Esophagus muscularis mucosa (tissue), 4 donors: Measurements from ENCODE around the gene DDX27. TPM values are rescaled to one million over a fixed set of nuclear protein-coding genes. Genes with fewer than 3 reads are reported as not detected.

Experiments used
- DNase-seq: peaks from one replicate; pipeline ENCODE4 v3.0.0-alpha.2; 2017; ENCODE audit errors: extremely low spot score
- H3K27ac ChIP-seq, 4 donors: fragments of 200-600 bp; sonication (generic); replicated peaks in 1 of 4; 1 replicate in 3 of 4; 2 replicates in 1 of 4; pipeline ENCODE4 v1.5.1; 2016 to 2019; ENCODE audit warnings: mild to moderate bottlenecking in 1 of 4
- H3K27me3 ChIP-seq, 4 donors: fragments of 200-600 bp; sonication (generic); one replicate each; pipeline versions ENCODE4 v1.5.1 to v1.6.0; 2016 to 2019
- H3K36me3 ChIP-seq, 4 donors: fragments of 200-600 bp; sonication (generic); one replicate each; pipeline ENCODE4 v1.5.1; 2016 to 2019
- H3K4me1 ChIP-seq, 4 donors: fragments of 200-600 bp; sonication (generic); one replicate each; pipeline ENCODE4 v1.5.1; 2016 to 2019
- H3K4me3 ChIP-seq, 4 donors: fragments of 200-600 bp; sonication (generic); 1 replicate in 2 of 4; 2 replicates in 2 of 4; pipeline ENCODE4 v1.5.1; 2016 to 2019; ENCODE audit warnings: mild to moderate bottlenecking in 4 of 4, moderate library complexity in 1 of 4
- H3K9me3 ChIP-seq, 4 donors: fragments of 200-600 bp; sonication (generic); 1 replicate in 3 of 4; 2 replicates in 1 of 4; pipeline ENCODE4 v1.5.1; 2016 to 2019
- EP300 ChIP-seq: sonication (generic); formaldehyde crosslinking; IDR thresholded peaks from one replicate; pipeline ENCODE4 v1.6.1; 2017; ENCODE audit warnings: antibody characterized with exemption
- POLR2A ChIP-seq: fragments of 450-650 bp; IDR thresholded peaks from one replicate; pipeline ENCODE4 v1.6.1; 2017; ENCODE audit warnings: antibody characterized with exemption, moderate library complexity, mild to moderate bottlenecking, low read depth
- POLR2AphosphoS5 ChIP-seq, 2 donors: sonication (generic); formaldehyde crosslinking; IDR thresholded peaks; one replicate each; pipeline ENCODE4 v1.6.1; 2017; ENCODE audit warnings: antibody characterized with exemption in 2 of 2
- WGBS: methylation state at CpG from one replicate; pipeline ENCODE4 v1.1.5; 2018; 5-methylcytosine and 5-hydroxymethylcytosine counted together
- intact Hi-C: fragments of 100-400 bp; cut with DNase I; formaldehyde crosslinking; loops from one replicate; pipeline ENCODE4 v1.15.1; 2023
- total RNA-seq, 4 donors: library from RNA; depleted of rRNA; stranded (reverse); fragments of >200 nt; gene quantifications; one replicate each; pipeline versions ENCODE4 v1.1.0 to v1.2.1, GENCODE V29; 2016
- TF ChIP-seq, protein P1 (sequence below), 3 experiments: fragments of 200-600 bp in 2 of 3; fragments of 450-650 bp in 1 of 3; sonication (generic) in 2 of 3; IDR thresholded peaks; one replicate each; pipeline ENCODE4 v1.5.1; 2017 to 2019; ENCODE audit warnings: antibody characterized with exemption in 3 of 3, mild to moderate bottlenecking in 2 of 3, moderate library complexity in 1 of 3

DDX27 gene
- total RNA-seq, 4 donors from 2014 or later, result 25.7 to 35.0 (median 30.2) TPM

DNA sequence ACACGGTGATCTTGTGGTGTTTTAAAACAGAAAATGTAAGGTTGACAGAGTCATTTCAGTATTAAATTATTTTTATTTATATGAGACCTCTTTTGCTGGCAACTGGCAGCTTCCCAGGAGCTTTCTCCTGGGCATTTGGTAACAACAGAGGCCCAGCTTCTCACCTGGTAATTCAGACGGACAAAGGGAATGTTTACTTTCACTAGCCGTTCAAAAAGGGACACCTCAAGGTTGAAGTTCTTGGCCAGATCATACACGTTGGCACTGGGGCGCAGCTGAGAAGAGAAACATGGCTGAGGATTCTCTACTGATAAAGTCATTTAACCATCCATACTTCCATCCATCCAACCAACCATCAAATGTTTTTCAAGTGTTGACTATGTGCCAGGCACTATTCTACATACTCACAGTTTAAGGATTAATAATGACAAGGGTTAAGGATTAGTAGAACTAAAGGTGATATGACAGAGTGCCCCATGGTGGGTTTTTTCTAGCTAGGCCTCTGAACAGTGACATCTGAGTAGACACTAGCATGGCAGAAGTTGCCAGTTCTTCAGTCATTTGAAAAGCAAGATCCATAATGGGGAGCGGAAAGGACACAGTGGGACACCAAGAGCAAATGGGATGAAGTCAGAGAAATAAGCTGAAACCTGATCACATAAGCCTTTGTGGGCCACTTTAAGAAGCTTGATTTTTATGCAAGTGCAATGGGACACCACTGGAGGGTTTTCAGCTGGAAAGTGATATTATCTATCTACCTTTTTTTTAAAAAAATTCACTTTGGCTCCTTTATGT is 33.5 kb downstream of the DDX27 start:
- 84% methylated on average over 6 of the region's 6 CpGs for WGBS
- no peak for DNase-seq
- Histone ChIP-seq H3K4me3 (no peak overlapping the region), H3K9me3 (no peaks in the 10 kb centered on the region), H3K27ac (no peak overlapping the region), H3K36me3 (peaks cover 78 to 100% (median 100%) of the 10 kb centered on the region in 4 donors), H3K4me1 (peaks cover 0 to 9% (median 4%) of the 10 kb centered on the region in 4 donors), H3K27me3 (no peaks in the 10 kb centered on the region)
- intact Hi-C loops, result loop anchor here (10.0 kb wide), 1 partner anchor 282 kb away; no protein-coding TSS in a partner anchor
- TF ChIP-seq POLR2A, result no peak
- no peak for TF ChIP-seq POLR2AphosphoS5 (IDR thresholded peaks at IDR 0.05)
- no peak for TF ChIP-seq EP300
- TF ChIP-seq, protein P1, sequence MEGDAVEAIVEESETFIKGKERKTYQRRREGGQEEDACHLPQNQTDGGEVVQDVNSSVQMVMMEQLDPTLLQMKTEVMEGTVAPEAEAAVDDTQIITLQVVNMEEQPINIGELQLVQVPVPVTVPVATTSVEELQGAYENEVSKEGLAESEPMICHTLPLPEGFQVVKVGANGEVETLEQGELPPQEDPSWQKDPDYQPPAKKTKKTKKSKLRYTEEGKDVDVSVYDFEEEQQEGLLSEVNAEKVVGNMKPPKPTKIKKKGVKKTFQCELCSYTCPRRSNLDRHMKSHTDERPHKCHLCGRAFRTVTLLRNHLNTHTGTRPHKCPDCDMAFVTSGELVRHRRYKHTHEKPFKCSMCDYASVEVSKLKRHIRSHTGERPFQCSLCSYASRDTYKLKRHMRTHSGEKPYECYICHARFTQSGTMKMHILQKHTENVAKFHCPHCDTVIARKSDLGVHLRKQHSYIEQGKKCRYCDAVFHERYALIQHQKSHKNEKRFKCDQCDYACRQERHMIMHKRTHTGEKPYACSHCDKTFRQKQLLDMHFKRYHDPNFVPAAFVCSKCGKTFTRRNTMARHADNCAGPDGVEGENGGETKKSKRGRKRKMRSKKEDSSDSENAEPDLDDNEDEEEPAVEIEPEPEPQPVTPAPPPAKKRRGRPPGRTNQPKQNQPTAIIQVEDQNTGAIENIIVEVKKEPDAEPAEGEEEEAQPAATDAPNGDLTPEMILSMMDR (IDR thresholded peaks at IDR 0.05), result no peak

DNA sequence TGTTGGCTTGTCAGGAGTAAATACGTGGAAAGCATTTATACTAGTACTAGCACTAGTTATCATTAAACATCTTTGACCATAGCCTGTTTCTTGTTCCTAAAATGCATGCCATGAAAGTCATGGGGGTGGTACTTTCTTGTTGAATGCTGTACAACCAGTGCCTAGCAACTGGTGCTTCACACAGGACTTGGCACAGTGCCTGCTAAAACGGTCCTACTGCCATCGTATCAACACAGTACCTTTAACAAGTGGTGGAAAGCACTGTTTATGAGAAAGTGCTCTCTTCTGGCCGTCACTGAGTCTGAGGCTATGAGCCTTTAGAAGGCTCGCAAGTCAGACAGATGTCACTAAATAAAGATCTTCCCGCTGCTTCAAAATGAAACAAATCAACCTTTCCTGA is 37.0 kb downstream of the DDX27 start:
- DNase-seq, result no peak
- no peaks in the 10 kb centered on the region for H3K27me3 ChIP-seq
- WGBS, result 58% methylated on average over 6 of the region's 6 CpGs
- H3K9me3 ChIP-seq, result no peaks in the 10 kb centered on the region
- intact Hi-C loops, result loop anchor here (10.0 kb wide), 1 partner anchor 279 kb away; no protein-coding TSS in a partner anchor
- TF ChIP-seq EP300 (no peak), POLR2AphosphoS5 (IDR thresholded peaks at IDR 0.05) (no peak), POLR2A (no peak)
- TF ChIP-seq, protein P1 (IDR thresholded peaks at IDR 0.05), result no peak
- no peaks in the 10 kb centered on the region for H3K4me1 ChIP-seq
- H3K27ac ChIP-seq, result no peak overlapping the region
- no peak overlapping the region for H3K4me3 ChIP-seq
- H3K36me3 ChIP-seq, result peaks cover 73 to 100% (median 99%) of the 10 kb centered on the region in 4 donors

DNA sequence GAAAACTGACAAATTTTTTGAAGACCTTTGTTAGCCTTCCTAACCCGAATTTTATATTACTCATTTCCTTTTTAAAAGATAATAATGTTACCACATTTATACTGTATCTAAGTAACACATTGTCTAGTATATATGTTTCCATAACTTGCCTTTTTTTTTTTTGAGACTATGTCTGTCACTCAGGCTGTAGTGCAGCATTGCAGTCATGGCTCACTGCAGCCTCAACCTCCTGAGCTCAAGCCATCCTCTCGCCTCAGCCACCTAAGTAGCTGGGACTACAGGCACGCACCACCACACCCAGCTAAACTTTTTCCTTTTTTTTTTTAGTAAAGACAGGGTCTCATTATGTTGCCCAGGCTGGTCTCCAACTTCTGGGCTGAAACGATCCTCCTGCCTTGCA is 40.1 kb downstream of the DDX27 start:
- H3K36me3 ChIP-seq, result peaks cover 74 to 100% (median 99%) of the 10 kb centered on the region in 4 donors
- H3K27ac ChIP-seq, result no peak overlapping the region
- no peak for TF ChIP-seq POLR2A
- H3K9me3 ChIP-seq, result no peaks in the 10 kb centered on the region
- H3K4me1 ChIP-seq, result no peaks in the 10 kb centered on the region
- DNase-seq, result no peak
- H3K27me3 ChIP-seq, result no peaks in the 10 kb centered on the region
- 91% methylated on average over 4 of the region's 4 CpGs for WGBS
- no peak overlapping the region for H3K4me3 ChIP-seq
- intact Hi-C loops, result loop anchor here (10.0 kb wide), 1 partner anchor 276 kb away; no protein-coding TSS in a partner anchor

DNA sequence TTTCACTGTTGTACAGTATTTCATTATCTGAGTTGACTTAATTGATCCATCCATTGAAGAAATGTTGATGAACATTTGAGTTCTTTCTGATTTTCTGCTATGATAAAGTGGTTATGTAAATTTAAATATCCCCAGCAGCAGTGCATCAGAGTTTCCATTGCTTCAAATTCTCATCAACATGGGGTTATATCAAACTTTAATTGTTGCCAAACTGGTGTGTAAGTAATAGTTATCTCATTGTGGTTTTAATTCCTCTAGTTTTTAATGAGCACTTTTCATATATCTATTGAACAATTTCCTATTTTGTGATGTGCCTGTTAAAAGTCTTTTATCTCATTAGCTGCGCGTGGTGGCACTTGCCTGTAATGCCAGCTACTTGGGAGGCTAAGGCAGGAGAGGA is 40.6 kb downstream of the DDX27 start:
- TF ChIP-seq, protein P1 (IDR thresholded peaks at IDR 0.05), result no peak
- TF ChIP-seq POLR2A, result no peak
- TF ChIP-seq EP300, result no peak
- no peak for TF ChIP-seq POLR2AphosphoS5 (IDR thresholded peaks at IDR 0.05)
- Histone ChIP-seq H3K27me3 (no peaks in the 10 kb centered on the region), H3K4me3 (no peak overlapping the region), H3K27ac (no peak overlapping the region), H3K9me3 (no peaks in the 10 kb centered on the region), H3K4me1 (no peaks in the 10 kb centered on the region), H3K36me3 (peaks cover 74 to 100% (median 99%) of the 10 kb centered on the region in 4 donors)
- 88% methylated on average over 2 of the region's 2 CpGs for WGBS
- intact Hi-C loops, result loop anchor here (10.0 kb wide), 1 partner anchor 275 kb away; no protein-coding TSS in a partner anchor
- no peak for DNase-seq

DNA sequence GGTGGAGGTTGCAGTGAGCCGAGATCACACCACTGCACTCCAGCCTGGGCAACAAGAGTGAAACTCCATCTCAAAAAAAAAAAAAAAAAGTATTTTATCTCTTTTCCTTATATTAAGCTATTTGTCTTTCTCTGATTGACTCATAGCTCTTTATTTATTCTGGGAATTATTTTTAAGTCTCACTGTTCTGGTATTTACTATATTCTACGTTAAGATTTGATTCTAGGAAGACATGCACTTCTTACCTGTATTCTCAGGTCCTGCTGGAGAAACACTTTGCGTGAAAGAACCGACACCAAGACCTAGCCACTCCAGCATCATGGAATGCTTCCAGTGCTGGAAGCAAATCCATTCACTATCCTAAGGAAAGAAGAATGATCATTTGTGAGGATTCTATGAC is 41.0 kb downstream of the DDX27 start:
- H3K36me3 ChIP-seq, result peaks cover 77 to 100% (median 99%) of the 10 kb centered on the region in 4 donors
- no peak for DNase-seq
- no peaks in the 10 kb centered on the region for H3K4me1 ChIP-seq
- H3K4me3 ChIP-seq, result no peak overlapping the region
- H3K27me3 ChIP-seq, result no peaks in the 10 kb centered on the region
- 90% methylated on average over 4 of the region's 4 CpGs for WGBS
- no peaks in the 10 kb centered on the region for H3K9me3 ChIP-seq
- TF ChIP-seq EP300 (no peak), POLR2A (no peak), POLR2AphosphoS5 (IDR thresholded peaks at IDR 0.05) (no peak)
- TF ChIP-seq, protein P1 (IDR thresholded peaks at IDR 0.05), result no peak
- no peak overlapping the region for H3K27ac ChIP-seq
- intact Hi-C loops, result no loop called here
